K562 (cell line): ENCODE data around the gene ADGRG1. TPM values are rescaled to one million over a fixed set of nuclear protein-coding genes. Genes with fewer than 3 reads are reported as not detected.

Experiments used
- ATAC-seq: fragments of 200-7000 bp; cut with Tn5 transposase; 3 replicates; pipeline ENCODE4 v1.9.1; 2020; ENCODE audit warnings: moderate library complexity
- BruUV-seq: library from RNA; stranded (reverse); fragments of 400-500 nt; replicated peaks from 2 replicates; lab custom pipeline; 2021; lab: Mats Ljungman, UMichigan
- CTCF ChIA-PET: fragments of 300-600 bp; formaldehyde crosslinking; extraction: SDS; loops from one replicate; lab custom pipeline; 2021; ENCODE audit warnings: low intra/inter-chr PET ratio; lab: Yijun Ruan, JAX
- POLR2A ChIA-PET: fragments of 300-600, 350-650 bp; sonication (Branson Sonifier 250); formaldehyde crosslinking; extraction: SDS; loops from one replicate; lab custom pipeline; 2021; ENCODE audit warnings: antibody characterized with exemption, inconsistent platforms; lab: Yijun Ruan, JAX
- DNase-seq, 4 experiments: peaks; one replicate each; pipeline versions ENCODE4 v3.0.0 to v3.0.0-alpha.2; 2011 to 2018; ENCODE audit warnings: low spot score in 3 of 4, mixed read lengths in 3 of 4; ENCODE audit errors: extremely low read depth in 1 of 4
- FAIRE-seq: peaks from 2 replicates; lab custom pipeline; 2011; peaks lifted over from hg19 to GRCh38; lab: Jason Lieb, UNC
- H2AFZ ChIP-seq: 2 replicates; pipeline ENCODE4 v1.6.0; 2011; ENCODE audit warnings: low read depth, low read length, control low read depth, inconsistent platforms
- H3K27ac ChIP-seq: fragments of 200-600 bp; 3 replicates; pipeline ENCODE4 v1.8.0; 2011; ENCODE audit warnings: low read depth, mild to moderate bottlenecking, control low read depth, inconsistent platforms, low read length, moderate library complexity, mixed read lengths; ENCODE audit errors: extremely low read depth
- H3K27me3 ChIP-seq, 2 experiments: fragments of 300-600 bp in 1 of 2; 2 replicates in 1 of 2; 3 replicates in 1 of 2; pipeline versions ENCODE4 v1.6.0 to v1.8.0; 2011; ENCODE audit warnings: inconsistent platforms in 2 of 2, low read length in 2 of 2, mild to moderate bottlenecking in 1 of 2, mixed read lengths in 1 of 2, moderate library complexity in 1 of 2; ENCODE audit not compliant: control insufficient read depth in 2 of 2, insufficient read depth in 2 of 2
- H3K36me3 ChIP-seq: fragments of 300-600 bp; 3 replicates; pipeline ENCODE4 v1.8.0; 2011; ENCODE audit warnings: mild to moderate bottlenecking, low read length, inconsistent platforms; ENCODE audit not compliant: control insufficient read depth, insufficient read depth
- H3K4me1 ChIP-seq, 2 experiments: fragments of 200-600 bp in 1 of 2; replicated peaks in 1 of 2; 2 replicates in 1 of 2; 3 replicates in 1 of 2; pipeline versions ENCODE4 v1.5.1 to v1.8.0; 2011; ENCODE audit warnings: inconsistent platforms in 2 of 2, low read length in 2 of 2, mild to moderate bottlenecking in 1 of 2, mixed read lengths in 1 of 2, moderate library complexity in 1 of 2; ENCODE audit not compliant: control insufficient read depth in 2 of 2, insufficient read depth in 2 of 2
- H3K4me2 ChIP-seq: 2 replicates; pipeline ENCODE4 v1.6.1; 2011; ENCODE audit warnings: low read length, control low read depth, inconsistent platforms, mixed read lengths; ENCODE audit not compliant: insufficient read depth
- H3K4me3 ChIP-seq: fragments of 200-600 bp; sonication (generic), shearing (Covaris generic); 2 replicates; pipeline ENCODE4 v1.5.1; 2016; ENCODE audit warnings: control low read depth, inconsistent platforms
- H3K79me2 ChIP-seq: fragments of 200-600 bp; 3 replicates; pipeline ENCODE4 v1.8.0; 2011; ENCODE audit warnings: low read length, inconsistent platforms; ENCODE audit not compliant: control insufficient read depth, insufficient read depth
- H3K9ac ChIP-seq, 2 experiments: 2 replicates each; pipeline versions ENCODE4 v1.6.0 to v1.6.1; 2011; ENCODE audit warnings: low read depth in 2 of 2, low read length in 2 of 2, control low read depth in 1 of 2, inconsistent platforms in 1 of 2, mild to moderate bottlenecking in 1 of 2, mixed read lengths in 1 of 2; ENCODE audit not compliant: insufficient read depth in 1 of 2
- H3K9me1 ChIP-seq: one replicate; pipeline ENCODE4 v1.6.0; 2011; ENCODE audit warnings: inconsistent platforms, mild to moderate bottlenecking, low read length, moderate library complexity; ENCODE audit not compliant: control insufficient read depth, insufficient read depth
- H3K9me3 ChIP-seq: replicated peaks from 2 replicates; pipeline ENCODE4 v1.5.1; 2011; ENCODE audit warnings: low read depth, low read length, inconsistent platforms; ENCODE audit not compliant: control insufficient read depth, insufficient read depth
- H4K20me1 ChIP-seq: replicated peaks from 2 replicates; pipeline ENCODE4 v1.6.1; 2011; ENCODE audit warnings: low read length, inconsistent platforms, mixed read lengths; ENCODE audit not compliant: control insufficient read depth, insufficient read depth
- WGBS: fragments of 100-300 bp; shearing (Covaris generic); methylation state at CpG from one replicate; pipeline ENCODE4 v1.1.6; 2016; ENCODE audit warnings: low coverage, mixed read lengths; ENCODE audit not compliant: insufficient coverage; ENCODE audit errors: missing lambda C conversion rate; 5-methylcytosine and 5-hydroxymethylcytosine counted together
- in situ Hi-C: fragments of 300-500 bp; cut with MboI; formaldehyde crosslinking; loops from 4 replicates; pipeline ENCODE4 v1.15.0; 2018; ENCODE audit warnings: inconsistent platforms, mixed read lengths
- intact Hi-C: fragments of 100-400 bp; cut with micrococcal nuclease; formaldehyde crosslinking; loops from 2 replicates; pipeline ENCODE4 v1.14.2; 2022
- polyA plus RNA-seq, 8 experiments: library from polyadenylated mRNA; depleted of rRNA in 4 of 8; stranded (reverse) in 5 of 8; unstranded in 3 of 8; fragments of >200 nt; fragmentation: Nextera tagmentation in 2 of 8; fragmentation: Illumina TruSeq in 1 of 8; extraction: Ambion mirVana in 2 of 8; extraction: Trizol in 1 of 8; gene quantifications; 2 replicates each; pipeline versions ENCODE4 v1.2.1 to v1.2.3, GENCODE V29; 2011 to 2014; ENCODE audit warnings: inconsistent platforms in 1 of 8, missing spikeins in 1 of 8
- total RNA-seq, 7 experiments: library from RNA; depleted of rRNA in 6 of 7; stranded (reverse); fragments of >200 nt in 6 of 7; fragmentation: Illumina TruSeq in 2 of 7; extraction: Trizol in 2 of 7; gene quantifications; 2 replicates each; pipeline versions ENCODE4 v1.2.1 to v1.2.3, GENCODE V29; 2011 to 2021; ENCODE audit warnings: low replicate concordance in 1 of 7
- TF ChIP-seq, protein P1 (sequence below): fragments of 450-650 bp; formaldehyde crosslinking; IDR thresholded peaks from 2 replicates; pipeline ENCODE4 v1.4.0; 2022; ENCODE audit warnings: mild to moderate bottlenecking, moderate library complexity

The ADGRG1 gene
- total and polyA plus RNA-seq, 9 of the 15 experiments (the other 6 are each of a cell fraction or from before 2014, with no cell fraction given), result 0.04 to 0.31 (median 0.16) TPM; not detected in 6

DNA sequence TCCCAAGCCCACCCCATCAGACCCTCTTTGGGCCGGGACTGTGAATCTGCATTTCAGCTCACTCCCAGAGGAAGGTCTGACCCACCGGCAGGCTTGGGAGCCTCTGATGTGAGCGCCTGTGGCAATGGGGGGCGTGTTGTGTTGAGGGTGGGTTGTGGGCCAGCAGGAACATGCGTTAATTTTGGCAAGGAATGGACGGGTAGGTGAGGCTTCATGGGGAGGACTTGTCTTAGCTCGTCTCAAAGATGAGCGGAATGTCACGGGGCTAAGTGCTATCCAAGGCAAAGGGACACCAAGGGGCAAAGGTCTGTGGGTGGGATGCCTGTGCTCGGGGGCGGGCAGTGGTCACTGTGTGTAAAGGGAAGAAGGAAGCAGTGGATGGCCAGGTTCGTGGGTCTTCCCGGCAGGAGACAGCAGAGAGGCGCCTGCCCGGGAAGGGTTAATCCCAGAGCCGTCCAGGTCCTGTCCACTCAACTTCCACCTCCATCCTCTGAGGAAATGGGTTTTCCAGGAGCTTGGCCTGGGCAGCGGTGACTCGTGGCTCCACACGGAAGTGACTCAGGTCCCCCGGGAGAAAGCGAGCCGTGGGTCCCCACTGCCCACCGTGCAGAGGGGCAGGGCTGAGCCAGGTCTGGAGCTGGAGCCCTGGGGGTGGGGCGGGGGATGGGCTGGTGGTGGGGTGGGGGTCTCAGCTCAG lies 17.4 kb downstream of the ADGRG1 start:
- no peak for FAIRE-seq
- BruUV-seq, result no TSS peak
- H4K20me1 ChIP-seq, result peaks cover 7% of the 10 kb centered on the region
- in situ Hi-C loops, result loop anchor here (5.0 kb wide), 1 partner anchor 59 kb away; no protein-coding TSS in a partner anchor
- intact Hi-C loops, result loop anchor here (5.0 to 10.0 kb wide), 3 partner anchors 91 to 349 kb away; partner anchors contain the start of gene KATNB1
- H3K36me3 ChIP-seq, result no peaks in the 10 kb centered on the region
- H2AFZ ChIP-seq, result no peak overlapping the region
- no peak overlapping the region for H3K4me2 ChIP-seq
- H3K27me3 ChIP-seq, result peaks cover 0 to 11% of the 10 kb centered on the region in 2 experiments; a peak in 4 of 5 replicates
- H3K4me1 ChIP-seq, result peaks cover 0 to 2% of the 10 kb centered on the region in 2 experiments; a peak in 1 of 5 replicates
- no peaks in the 10 kb centered on the region for H3K79me2 ChIP-seq
- ATAC-seq, result no peak
- H3K9me3 ChIP-seq, result peaks cover 3% of the 10 kb centered on the region
- ChIA-PET CTCF (interaction anchor here (1.2 kb wide), 1 partner anchor 54 kb away, joined by 8 read pairs; no protein-coding TSS in a partner anchor), POLR2A (interaction anchor here (0.5 to 1.3 kb wide), 7 partner anchors 17 to 77 kb away, joined by 3 to 6 read pairs (median 4); no protein-coding TSS in a partner anchor)
- no peak overlapping the region for H3K4me3 ChIP-seq
- H3K9ac ChIP-seq, result no peak overlapping the region
- no peak overlapping the region for H3K27ac ChIP-seq
- H3K9me1 ChIP-seq, result no peaks in the 10 kb centered on the region
- WGBS, result 8% methylated on average over 19 of the region's 24 CpGs
- DNase-seq, result no peak
- TF ChIP-seq, protein P1, sequence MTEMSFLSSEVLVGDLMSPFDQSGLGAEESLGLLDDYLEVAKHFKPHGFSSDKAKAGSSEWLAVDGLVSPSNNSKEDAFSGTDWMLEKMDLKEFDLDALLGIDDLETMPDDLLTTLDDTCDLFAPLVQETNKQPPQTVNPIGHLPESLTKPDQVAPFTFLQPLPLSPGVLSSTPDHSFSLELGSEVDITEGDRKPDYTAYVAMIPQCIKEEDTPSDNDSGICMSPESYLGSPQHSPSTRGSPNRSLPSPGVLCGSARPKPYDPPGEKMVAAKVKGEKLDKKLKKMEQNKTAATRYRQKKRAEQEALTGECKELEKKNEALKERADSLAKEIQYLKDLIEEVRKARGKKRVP (CRISPR knock-in tag), result no peak
